Neural progenitor cell (in vitro differentiated cells): Measurements from ENCODE around the gene CDS1.
"Not testable (repeated sequence)": the region's sequence is repeated elsewhere in the genome, so short reads cannot be mapped to it uniquely, and the experiment has no call there.

Experiments used
- CTCF ChIP-seq: fragments of 200-600 bp; sonication (generic); IDR thresholded peaks from 2 replicates; pipeline ENCODE4 v1.5.1; 2017; ENCODE audit warnings: antibody characterized with exemption, mild to moderate bottlenecking
- EZH2 ChIP-seq: fragments of 200-600 bp; sonication (generic); IDR thresholded peaks from 2 replicates; pipeline ENCODE4 v1.6.1; 2017; ENCODE audit warnings: antibody characterized with exemption, mild to moderate bottlenecking, moderate library complexity
- EZH2phosphoT487 ChIP-seq: fragments of 200-600 bp; sonication (generic); IDR thresholded peaks from 2 replicates; pipeline ENCODE4 v1.6.1; 2017; ENCODE audit warnings: antibody characterized with exemption

GRCh38 chr4:84682661-84683060, 99.7 kb downstream of the CDS1 start:
- not testable (repeated sequence) for TF ChIP-seq CTCF, EZH2, EZH2phosphoT487
